HFF-Myc (cell line): ENCODE data around the gene PKIB.

ENCODE experiments used
- DNase-seq: peaks from one replicate; pipeline ENCODE4 v3.0.0-alpha.2; 2011; ENCODE audit warnings: low read depth; ENCODE audit errors: extremely low read depth
- H3K4me3 ChIP-seq: replicated peaks from 2 replicates; pipeline ENCODE4 v1.5.1; 2011; ENCODE audit warnings: low read depth, mild to moderate bottlenecking, control low read depth, low read length
- TF ChIP-seq, protein P1 (sequence below): IDR thresholded peaks from 2 replicates; pipeline ENCODE4 v1.5.1; 2012; ENCODE audit warnings: mild to moderate bottlenecking, low read depth, low read length, control low read depth; ENCODE audit errors: missing control alignments

PKIB gene

GRCh38 chr6:122663981-122664380 is 53.8 kb downstream of the PKIB start:
- DNase-seq = no peak
- TF ChIP-seq, protein P1, sequence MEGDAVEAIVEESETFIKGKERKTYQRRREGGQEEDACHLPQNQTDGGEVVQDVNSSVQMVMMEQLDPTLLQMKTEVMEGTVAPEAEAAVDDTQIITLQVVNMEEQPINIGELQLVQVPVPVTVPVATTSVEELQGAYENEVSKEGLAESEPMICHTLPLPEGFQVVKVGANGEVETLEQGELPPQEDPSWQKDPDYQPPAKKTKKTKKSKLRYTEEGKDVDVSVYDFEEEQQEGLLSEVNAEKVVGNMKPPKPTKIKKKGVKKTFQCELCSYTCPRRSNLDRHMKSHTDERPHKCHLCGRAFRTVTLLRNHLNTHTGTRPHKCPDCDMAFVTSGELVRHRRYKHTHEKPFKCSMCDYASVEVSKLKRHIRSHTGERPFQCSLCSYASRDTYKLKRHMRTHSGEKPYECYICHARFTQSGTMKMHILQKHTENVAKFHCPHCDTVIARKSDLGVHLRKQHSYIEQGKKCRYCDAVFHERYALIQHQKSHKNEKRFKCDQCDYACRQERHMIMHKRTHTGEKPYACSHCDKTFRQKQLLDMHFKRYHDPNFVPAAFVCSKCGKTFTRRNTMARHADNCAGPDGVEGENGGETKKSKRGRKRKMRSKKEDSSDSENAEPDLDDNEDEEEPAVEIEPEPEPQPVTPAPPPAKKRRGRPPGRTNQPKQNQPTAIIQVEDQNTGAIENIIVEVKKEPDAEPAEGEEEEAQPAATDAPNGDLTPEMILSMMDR = no peak
- no peak overlapping the region for H3K4me3 ChIP-seq

DNA sequence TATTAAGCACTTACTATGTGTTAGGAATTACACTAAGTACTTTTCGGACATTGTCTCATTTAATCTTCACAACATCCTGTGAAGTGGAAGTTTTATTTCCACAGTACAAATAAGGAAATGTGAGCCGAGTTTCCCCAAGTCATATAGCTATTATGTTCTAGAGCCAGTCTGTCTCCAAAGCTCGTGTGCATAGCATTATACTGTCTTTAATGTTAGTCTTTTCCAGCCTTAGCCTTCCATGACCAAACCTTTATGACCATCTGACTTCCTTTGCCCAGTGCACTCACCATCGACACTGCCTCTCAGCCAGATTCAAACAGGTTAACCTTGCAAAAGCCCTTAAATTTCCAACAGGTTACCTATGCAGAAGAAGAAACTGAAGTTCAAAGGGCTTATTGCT is 55.7 kb downstream of the PKIB start:
- TF ChIP-seq, protein P1 = no peak
- no peak for DNase-seq
- H3K4me3 ChIP-seq = no peak overlapping the region

GRCh38 chr6:122666418-122666817 is 56.2 kb downstream of the PKIB start:
- TF ChIP-seq, protein P1 = no peak
- DNase-seq = no peak
- no peak overlapping the region for H3K4me3 ChIP-seq

DNA sequence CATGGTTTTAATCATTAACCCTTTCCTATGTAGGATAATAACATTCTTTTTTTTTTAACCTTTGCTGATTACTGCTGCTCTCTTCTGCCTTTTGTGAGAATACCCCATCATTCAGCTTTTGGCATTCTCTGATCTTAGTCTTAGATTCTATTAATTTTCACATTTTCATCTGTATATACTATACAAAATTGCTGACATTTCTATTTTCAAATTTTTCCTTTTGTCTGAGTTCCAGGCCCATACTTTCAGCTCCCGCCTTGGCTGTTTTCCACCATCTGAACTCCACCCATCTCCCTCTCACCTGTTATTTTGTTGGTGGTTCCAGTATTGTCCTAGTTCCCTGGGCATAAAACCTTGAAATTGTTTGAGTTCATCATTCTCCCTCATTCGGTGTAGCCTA is 59.2 kb downstream of the PKIB start:
- TF ChIP-seq, protein P1 = no peak
- H3K4me3 ChIP-seq = no peak overlapping the region
- no peak for DNase-seq

DNA sequence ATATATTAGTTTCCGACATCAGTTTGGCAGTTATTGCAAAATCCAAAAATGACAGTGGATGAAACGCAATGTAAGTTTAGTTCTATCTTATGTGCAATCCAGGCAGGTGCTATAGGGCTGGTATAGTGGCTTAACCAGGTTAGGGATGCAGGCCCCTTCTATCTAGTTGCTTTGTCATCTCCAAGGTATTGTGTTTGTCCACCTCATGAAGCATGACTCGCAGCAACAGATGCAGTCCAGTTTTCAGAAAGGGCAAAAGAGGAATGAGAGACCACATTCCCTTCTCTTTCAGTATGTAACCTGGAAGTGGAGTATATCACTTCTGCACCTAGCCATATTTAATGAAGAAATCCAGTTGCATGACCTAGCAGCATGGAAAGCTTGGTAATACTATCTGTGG is 59.7 kb downstream of the PKIB start:
- DNase-seq = no peak
- H3K4me3 ChIP-seq = no peak overlapping the region
- TF ChIP-seq, protein P1 = no peak

- no peak for DNase-seq
- TF ChIP-seq, protein P1 = no peak
- no peak overlapping the region for H3K4me3 ChIP-seq
Observed at GRCh38 chr6:122671251-122671650, 61.0 kb downstream of the PKIB start.

DNA sequence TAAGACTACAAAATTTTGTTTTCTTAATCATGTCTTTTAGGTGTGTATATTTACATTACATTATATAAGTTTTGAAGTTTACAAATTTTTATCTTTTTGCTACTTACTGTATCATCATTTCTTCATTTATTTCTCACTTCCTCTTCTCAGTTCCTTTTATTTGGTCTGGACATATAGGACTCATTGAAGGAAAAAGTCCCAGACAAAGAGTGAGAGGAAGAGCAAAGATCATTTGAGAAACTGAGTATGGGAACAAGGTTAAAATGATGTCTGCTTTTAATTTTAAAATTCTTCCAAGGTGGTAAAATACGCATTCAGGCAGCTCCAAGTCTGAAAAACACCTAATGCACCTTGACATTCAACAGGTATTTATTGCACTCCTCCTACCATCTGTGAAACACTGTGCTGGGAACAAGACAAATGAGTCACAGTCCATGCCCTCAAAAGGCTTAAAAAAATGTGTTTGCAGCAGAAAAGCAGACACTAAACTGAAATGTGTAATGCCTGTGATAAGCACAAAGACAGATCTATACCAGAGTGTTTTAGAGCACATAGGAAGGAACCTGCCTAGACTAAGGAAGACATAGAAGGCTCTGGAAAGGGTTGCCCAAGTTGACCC is 63.2 kb downstream of the PKIB start:
- TF ChIP-seq, protein P1 = no peak
- no peak for DNase-seq
- no peak overlapping the region for H3K4me3 ChIP-seq
